Measurements from ENCODE around the gene SH3BP5L.

The SH3BP5L gene

GRCh38 chr1:248825909-248826760, at the start of gene SH3BP5L:
Gene SH3BP5L, minus strand, starts transcription at chr1:248825915. Its CDS starts 980 bp downstream, at chr1:248824935.
- TF ChIP-seq, protein P1, sequence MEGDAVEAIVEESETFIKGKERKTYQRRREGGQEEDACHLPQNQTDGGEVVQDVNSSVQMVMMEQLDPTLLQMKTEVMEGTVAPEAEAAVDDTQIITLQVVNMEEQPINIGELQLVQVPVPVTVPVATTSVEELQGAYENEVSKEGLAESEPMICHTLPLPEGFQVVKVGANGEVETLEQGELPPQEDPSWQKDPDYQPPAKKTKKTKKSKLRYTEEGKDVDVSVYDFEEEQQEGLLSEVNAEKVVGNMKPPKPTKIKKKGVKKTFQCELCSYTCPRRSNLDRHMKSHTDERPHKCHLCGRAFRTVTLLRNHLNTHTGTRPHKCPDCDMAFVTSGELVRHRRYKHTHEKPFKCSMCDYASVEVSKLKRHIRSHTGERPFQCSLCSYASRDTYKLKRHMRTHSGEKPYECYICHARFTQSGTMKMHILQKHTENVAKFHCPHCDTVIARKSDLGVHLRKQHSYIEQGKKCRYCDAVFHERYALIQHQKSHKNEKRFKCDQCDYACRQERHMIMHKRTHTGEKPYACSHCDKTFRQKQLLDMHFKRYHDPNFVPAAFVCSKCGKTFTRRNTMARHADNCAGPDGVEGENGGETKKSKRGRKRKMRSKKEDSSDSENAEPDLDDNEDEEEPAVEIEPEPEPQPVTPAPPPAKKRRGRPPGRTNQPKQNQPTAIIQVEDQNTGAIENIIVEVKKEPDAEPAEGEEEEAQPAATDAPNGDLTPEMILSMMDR (IDR thresholded peaks at IDR 0.05; ENCODE audit: extremely low read depth, missing control alignments) = peak; percentile 66
- peak; percentile 96 for DNase-seq (ENCODE audit: low spot score)

DNA sequence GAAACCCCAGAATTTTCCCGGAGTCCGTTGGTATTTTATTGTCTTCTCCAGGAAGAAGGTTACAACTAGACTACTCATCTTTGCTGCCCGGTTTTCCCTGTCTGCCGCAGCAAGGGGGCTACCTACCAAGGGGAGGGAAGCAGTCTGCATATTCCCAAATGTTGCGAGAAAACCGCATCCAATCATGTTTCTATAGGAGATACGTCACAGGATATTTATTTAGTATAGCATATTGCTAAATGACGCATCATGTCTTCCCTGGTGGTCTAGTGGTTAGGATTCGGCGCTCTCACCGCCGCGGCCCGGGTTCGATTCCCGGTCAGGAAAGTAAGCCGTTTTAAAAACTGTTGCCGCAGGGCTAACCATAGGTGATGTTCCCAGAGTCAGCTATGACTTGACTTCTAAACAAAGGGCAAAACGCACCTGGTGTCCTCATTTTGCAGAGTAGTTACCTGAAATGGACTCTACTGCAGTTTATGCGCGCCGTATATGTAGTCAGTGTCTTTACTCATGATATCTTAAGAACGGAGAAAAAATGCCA, 48.3 kb upstream of the SH3BP5L start:
- DNase-seq (ENCODE audit: low spot score) = no peak
- TF ChIP-seq, protein P1 (IDR thresholded peaks at IDR 0.05; ENCODE audit: extremely low read depth, missing control alignments) = no peak

DNA sequence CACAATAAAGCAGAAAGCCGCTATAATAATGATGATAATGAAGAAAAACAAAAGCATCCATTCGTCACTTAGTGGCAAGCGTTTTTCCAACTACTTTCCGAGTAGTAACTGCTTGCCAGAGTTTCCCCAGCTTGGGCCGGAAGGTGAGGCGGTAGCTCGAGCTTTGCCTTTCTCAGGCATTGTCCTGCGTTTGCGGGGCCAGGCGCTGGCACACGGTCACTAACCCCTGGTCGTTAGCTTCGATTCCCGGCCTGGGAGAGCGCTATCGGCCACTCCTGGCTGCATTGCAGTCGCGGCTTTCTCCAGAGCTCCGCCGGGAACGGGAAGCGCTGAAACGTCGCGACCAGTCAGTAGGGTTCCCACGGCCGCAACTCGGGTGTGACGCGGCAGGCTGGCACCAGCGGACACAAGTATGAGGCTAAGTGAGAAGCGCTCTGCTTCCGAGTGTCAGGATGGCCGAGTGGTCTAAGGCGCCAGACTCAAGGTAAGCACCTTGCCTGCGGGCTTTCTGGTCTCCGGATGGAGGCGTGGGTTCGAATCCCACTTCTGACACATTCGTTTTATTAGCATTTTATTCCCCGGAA, 47.8 kb upstream of the SH3BP5L start:
- peak; percentile 79 for DNase-seq (ENCODE audit: low spot score)
- TF ChIP-seq, protein P1 (IDR thresholded peaks at IDR 0.05; ENCODE audit: extremely low read depth, missing control alignments) = no peak

GRCh38 chr1:248872752-248873408, 47.2 kb upstream of the SH3BP5L start:
- DNase-seq (ENCODE audit: low spot score) = peak; percentile 40
- TF ChIP-seq, protein P1 (IDR thresholded peaks at IDR 0.05; ENCODE audit: extremely low read depth, missing control alignments) = no peak

DNA sequence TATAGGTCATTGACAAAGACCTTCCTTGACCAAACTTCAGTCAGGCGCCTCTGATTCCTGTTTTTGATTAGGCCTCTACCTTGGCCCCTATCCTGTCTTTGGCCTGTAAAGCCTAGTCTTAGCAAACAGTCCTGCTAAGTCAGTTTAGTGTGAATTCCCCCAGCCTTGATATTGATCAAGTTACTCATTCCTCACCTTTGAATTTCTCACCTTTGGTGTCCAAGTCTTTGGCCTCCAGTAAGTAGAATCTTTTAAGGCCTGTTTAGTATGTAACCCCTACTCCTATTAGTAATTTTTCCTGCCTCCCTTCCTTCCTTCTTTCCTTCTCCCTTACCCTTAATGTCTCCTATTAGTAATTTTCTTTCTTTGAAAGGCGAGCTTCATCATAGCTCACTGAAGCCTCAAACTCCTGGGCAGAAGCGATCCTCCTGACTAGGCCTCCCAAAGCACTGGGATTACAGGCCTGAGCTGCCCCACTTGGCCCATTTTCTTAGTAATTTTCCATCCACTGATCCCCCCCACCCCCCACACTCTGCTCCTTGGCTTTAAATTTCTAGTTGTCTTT, 46.2 kb upstream of the SH3BP5L start:
- DNase-seq (ENCODE audit: low spot score) = no peak
- TF ChIP-seq, protein P1 (IDR thresholded peaks at IDR 0.05; ENCODE audit: extremely low read depth, missing control alignments) = no peak

- DNase-seq (ENCODE audit: low spot score) = peak; percentile 77
- TF ChIP-seq, protein P1 (IDR thresholded peaks at IDR 0.05; ENCODE audit: extremely low read depth, missing control alignments) = no peak
Measured at GRCh38 chr1:248862998-248863881, 37.5 kb upstream of the SH3BP5L start.
